ENCODE data around the gene MRPL27.
A peak's percentile ranks its signal among the peaks of the same experiment; 100 is the strongest.

- TF ChIP-seq CTCF (conservative IDR thresholded peaks at IDR 0.05 in 1 of 2, IDR thresholded peaks at IDR 0.05 in 1 of 2; ENCODE audit: extremely low read depth in 1 of 2, insufficient read depth in 1 of 2, low read depth in 1 of 2, low read length in 2 of 2) (peak in 1 of 2 donors; percentile 57), EZH2 (IDR thresholded peaks at IDR 0.05; ENCODE audit: borderline replicate concordance, low read length) (no peak)
Measured at GRCh38 chr17:50318501-50319285, 54.3 kb downstream of the MRPL27 start.

All from mammary epithelial cell (primary cell).